ENCODE measurements around the gene AMMECR1L. TPM values are rescaled to one million over a fixed set of nuclear protein-coding genes. Genes with fewer than 3 reads are reported as not detected.
"Not testable (repeated sequence)": the region's sequence is repeated elsewhere in the genome, so short reads cannot be mapped to it uniquely, and the experiment has no call there.

The AMMECR1L gene
- total and polyA plus RNA-seq, 2 experiments from 2014 or later = 13.2 to 19.0 TPM

DNA sequence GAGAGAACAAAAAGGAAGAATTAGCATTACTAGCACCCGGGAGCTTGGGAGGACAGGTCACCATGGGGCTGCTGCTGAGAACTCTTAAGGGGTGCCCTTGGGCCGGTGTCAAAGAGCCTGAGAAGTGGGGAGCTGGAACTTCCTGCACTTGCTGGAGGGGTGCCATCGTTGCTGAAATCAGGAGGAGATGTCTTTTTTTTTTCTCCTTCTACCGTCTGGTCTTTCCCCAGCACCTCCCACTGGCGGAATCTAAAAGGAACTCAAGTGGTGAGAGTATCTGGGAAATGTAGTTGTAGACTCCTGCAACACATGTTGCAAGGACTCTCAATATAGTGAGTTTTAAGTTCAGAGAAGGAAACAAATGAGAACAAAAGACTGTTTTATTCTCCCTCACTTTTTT lies 6.1 kb upstream of the AMMECR1L start:
- no peak overlapping the region for H3K4me2 ChIP-seq (ENCODE audit: unreplicated experiment)
- no peaks in the 10 kb centered on the region for H3K9me2 ChIP-seq (ENCODE audit: insufficient read depth)
- peaks cover 22% of the 10 kb centered on the region for H3K79me2 ChIP-seq (ENCODE audit: insufficient read depth)
- DNase-seq = no peak
- in situ Hi-C loops (cut with MboI) = no loop called here
- no peak overlapping the region for H2AFZ ChIP-seq
- no peaks in the 10 kb centered on the region for H3K36me3 ChIP-seq (ENCODE audit: low read depth)
- H3K9ac ChIP-seq = no peak overlapping the region
- H3K4me1 ChIP-seq (ENCODE audit: insufficient read depth) = peaks cover 12% of the 10 kb centered on the region
- no peak overlapping the region for H3K4me3 ChIP-seq
- H3K9me3 ChIP-seq (ENCODE audit: low read depth) = no peaks in the 10 kb centered on the region
- TF ChIP-seq EZH2phosphoT487 (IDR thresholded peaks at IDR 0.05; ENCODE audit: insufficient read depth, low read depth) (no peak), EZH2 (IDR thresholded peaks at IDR 0.05; ENCODE audit: insufficient read depth, poor library complexity, severe bottlenecking) (no peak)
- no peaks in the 10 kb centered on the region for H3K27me3 ChIP-seq (replicated peaks; ENCODE audit: insufficient read depth)
- peaks cover 12% of the 10 kb centered on the region for H3F3A ChIP-seq (ENCODE audit: insufficient read depth)
- H3K27ac ChIP-seq = no peak overlapping the region
- 62 to 73% methylated on average over 5 of the region's 5 CpGs for WGBS, 2 experiments (ENCODE audit: low coverage in 1 of 2, low lambda C conversion rate in 2 of 2, missing lambda C conversion rate in 2 of 2)
- no peaks in the 10 kb centered on the region for H4K20me1 ChIP-seq (ENCODE audit: insufficient read depth)

DNA sequence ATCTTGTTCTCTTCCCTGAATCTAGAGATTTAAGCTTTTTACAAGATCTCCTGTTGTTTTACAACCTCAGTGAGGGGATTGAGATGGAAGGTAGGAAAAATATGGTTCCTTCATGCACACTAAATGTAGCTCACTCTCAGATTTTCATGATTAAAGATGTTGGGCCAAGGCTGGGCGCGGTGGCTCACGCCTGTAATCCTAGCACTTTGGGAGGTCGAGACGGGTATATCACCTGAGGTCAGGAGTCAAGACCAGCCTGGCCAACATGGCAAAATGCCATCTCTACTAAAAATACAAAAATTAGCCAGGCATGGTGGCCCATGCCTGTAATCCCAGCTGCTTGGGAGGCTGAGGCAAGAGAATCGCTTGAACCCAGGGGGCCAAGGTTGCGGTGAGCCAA lies 5.0 kb upstream of the AMMECR1L start:
- WGBS, 2 experiments (ENCODE audit: low coverage in 1 of 2, low lambda C conversion rate in 2 of 2, missing lambda C conversion rate in 2 of 2) = 92 to 93% methylated on average over 7 of the region's 7 CpGs
- peaks cover 12% of the 10 kb centered on the region for H3F3A ChIP-seq (ENCODE audit: insufficient read depth)
- H3K4me2 ChIP-seq (ENCODE audit: unreplicated experiment); H3K4me3 ChIP-seq; H4K20me1 ChIP-seq (ENCODE audit: insufficient read depth); H3K9ac ChIP-seq; DNase-seq; H3K9me3 ChIP-seq (ENCODE audit: low read depth); H3K27ac ChIP-seq; in situ Hi-C loops (cut with MboI); H2AFZ ChIP-seq; H3K36me3 ChIP-seq (ENCODE audit: low read depth); H3K9me2 ChIP-seq (ENCODE audit: insufficient read depth); H3K27me3 ChIP-seq (replicated peaks; ENCODE audit: insufficient read depth): not testable (repeated sequence)
- peaks cover 12% of the 10 kb centered on the region for H3K4me1 ChIP-seq (ENCODE audit: insufficient read depth)
- H3K79me2 ChIP-seq (ENCODE audit: insufficient read depth) = peaks cover 22% of the 10 kb centered on the region

DNA sequence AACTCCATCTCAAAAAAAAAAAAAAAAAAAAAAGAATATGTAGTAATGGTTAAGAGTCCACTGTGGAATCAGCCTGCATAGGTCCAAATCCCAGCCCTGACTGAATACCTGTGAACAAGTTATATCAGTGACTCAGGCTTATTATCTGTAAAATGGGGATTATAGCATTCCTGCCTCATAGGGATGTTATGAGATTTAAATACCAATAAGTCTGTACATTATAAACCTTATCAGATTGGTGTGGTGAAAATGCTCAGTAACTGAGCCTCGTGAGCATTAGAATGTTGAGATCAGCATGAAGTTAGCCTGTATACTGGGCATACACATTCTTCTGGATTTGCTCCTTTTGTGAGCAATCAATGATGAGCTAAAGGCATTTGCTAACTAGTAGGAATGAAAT lies 3.0 kb upstream of the AMMECR1L start:
- H4K20me1 ChIP-seq (ENCODE audit: insufficient read depth) = no peaks in the 10 kb centered on the region
- H3K9me2 ChIP-seq (ENCODE audit: insufficient read depth) = no peaks in the 10 kb centered on the region
- 0 out of 2 replicates have a peak, but pooled peaks cover 1% of the 10 kb centered on the region for H3K36me3 ChIP-seq (ENCODE audit: low read depth)
- peaks cover 18% of the 10 kb centered on the region for H3K4me1 ChIP-seq (ENCODE audit: insufficient read depth)
- peaks cover 23% of the 10 kb centered on the region for H3F3A ChIP-seq (ENCODE audit: insufficient read depth)
- no peaks in the 10 kb centered on the region for H3K9me3 ChIP-seq (ENCODE audit: low read depth)
- no peak overlapping the region for H3K9ac ChIP-seq
- no peak overlapping the region for H3K4me3 ChIP-seq
- no peak for DNase-seq
- in situ Hi-C loops (cut with MboI) = no loop called here
- TF ChIP-seq EZH2 (IDR thresholded peaks at IDR 0.05; ENCODE audit: insufficient read depth, poor library complexity, severe bottlenecking) (no peak), EZH2phosphoT487 (IDR thresholded peaks at IDR 0.05; ENCODE audit: insufficient read depth, low read depth) (no peak)
- no peak overlapping the region for H3K4me2 ChIP-seq (ENCODE audit: unreplicated experiment)
- H3K27ac ChIP-seq = no peak overlapping the region
- 100% methylated on average over 1 of the region's 1 CpG for WGBS, 2 experiments (ENCODE audit: low coverage in 1 of 2, low lambda C conversion rate in 2 of 2, missing lambda C conversion rate in 2 of 2)
- no peak overlapping the region for H2AFZ ChIP-seq
- H3K27me3 ChIP-seq (replicated peaks; ENCODE audit: insufficient read depth) = no peaks in the 10 kb centered on the region
- H3K79me2 ChIP-seq (ENCODE audit: insufficient read depth) = peaks cover 35% of the 10 kb centered on the region

DNA sequence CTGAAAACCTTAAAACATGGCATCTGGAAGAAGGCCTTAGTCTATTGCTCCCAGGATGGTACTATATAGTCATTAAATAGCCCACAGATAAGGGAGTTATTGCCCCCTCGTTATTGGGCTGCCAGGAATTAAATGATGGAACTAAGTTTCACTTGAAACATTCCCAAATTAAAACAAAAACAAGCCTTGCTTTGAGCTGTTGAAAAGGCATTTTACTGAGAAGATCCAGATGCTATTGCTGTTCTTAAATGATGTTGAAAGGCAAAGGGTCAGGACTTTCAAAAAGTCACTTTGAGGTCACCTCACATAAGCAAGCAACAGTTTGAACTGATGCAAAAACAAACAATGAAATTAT lies 2.0 kb upstream of the AMMECR1L start:
- H3K27ac ChIP-seq = peak overlapping the region; percentile 96
- peak overlapping the region; percentile 20 for H2AFZ ChIP-seq
- H3K79me2 ChIP-seq (ENCODE audit: insufficient read depth) = peaks cover 46% of the 10 kb centered on the region
- TF ChIP-seq EZH2phosphoT487 (IDR thresholded peaks at IDR 0.05; ENCODE audit: insufficient read depth, low read depth) (no peak), EZH2 (IDR thresholded peaks at IDR 0.05; ENCODE audit: insufficient read depth, poor library complexity, severe bottlenecking) (no peak)
- peak overlapping the region; percentile 83 for H3K4me2 ChIP-seq (ENCODE audit: unreplicated experiment)
- no peaks in the 10 kb centered on the region for H4K20me1 ChIP-seq (ENCODE audit: insufficient read depth)
- peak overlapping the region; percentile 85 for H3K4me3 ChIP-seq
- no peaks in the 10 kb centered on the region for H3K9me3 ChIP-seq (ENCODE audit: low read depth)
- in situ Hi-C loops (cut with MboI) = no loop called here
- peak overlapping the region; percentile 93 for H3K9ac ChIP-seq
- WGBS, 2 experiments (ENCODE audit: low coverage in 1 of 2, low lambda C conversion rate in 2 of 2, missing lambda C conversion rate in 2 of 2) = 0 to 4% methylated on average over 1 of the region's 1 CpG
- H3K4me1 ChIP-seq (ENCODE audit: insufficient read depth) = peaks cover 21% of the 10 kb centered on the region
- H3F3A ChIP-seq (ENCODE audit: insufficient read depth) = peaks cover 28% of the 10 kb centered on the region
- H3K9me2 ChIP-seq (ENCODE audit: insufficient read depth) = no peaks in the 10 kb centered on the region
- H3K27me3 ChIP-seq (replicated peaks; ENCODE audit: insufficient read depth) = no peaks in the 10 kb centered on the region
- peaks cover 12% of the 10 kb centered on the region; the same call in 1 of the 2 replicates for H3K36me3 ChIP-seq (ENCODE audit: low read depth)
- no peak for DNase-seq

Measured in GM23248 (cell line).